22Rv1 (cell line): ENCODE results near the gene GRM8.

Experiments
- H3K27ac ChIP-seq: fragments of 450-650 bp; 2 replicates; pipeline ENCODE4 v1.5.1; 2017
- ZFX ChIP-seq: fragments of 450-650 bp; IDR thresholded peaks from 2 replicates; pipeline ENCODE4 v1.6.1; 2017; ENCODE audit warnings: antibody characterized with exemption, borderline replicate concordance
- TF ChIP-seq, protein P1 (sequence below): fragments of 450-650 bp; IDR thresholded peaks from 2 replicates; pipeline ENCODE4 v1.5.1; 2017; ENCODE audit warnings: mild to moderate bottlenecking

The GRM8 gene

DNA sequence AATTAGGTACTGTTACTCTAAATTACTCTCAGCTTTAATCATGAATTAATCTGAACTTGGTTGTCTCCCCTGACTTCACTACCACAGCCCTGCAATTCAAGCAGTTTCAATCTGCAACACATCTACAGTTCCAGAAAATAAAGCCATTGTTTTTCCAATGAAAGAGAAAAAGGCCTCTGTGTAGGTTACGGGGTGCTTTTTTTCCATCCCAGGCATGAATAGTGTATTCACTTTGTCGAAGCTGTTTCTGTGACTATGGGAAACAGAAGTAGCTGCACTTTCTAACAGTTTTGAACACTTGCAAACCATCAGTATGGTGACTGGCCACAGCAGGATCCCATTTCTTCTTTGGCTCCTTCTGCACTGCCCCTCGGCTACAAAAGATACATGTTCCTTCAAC is 460.2 kb downstream of the GRM8 start:
- no peak for TF ChIP-seq ZFX
- TF ChIP-seq, protein P1, sequence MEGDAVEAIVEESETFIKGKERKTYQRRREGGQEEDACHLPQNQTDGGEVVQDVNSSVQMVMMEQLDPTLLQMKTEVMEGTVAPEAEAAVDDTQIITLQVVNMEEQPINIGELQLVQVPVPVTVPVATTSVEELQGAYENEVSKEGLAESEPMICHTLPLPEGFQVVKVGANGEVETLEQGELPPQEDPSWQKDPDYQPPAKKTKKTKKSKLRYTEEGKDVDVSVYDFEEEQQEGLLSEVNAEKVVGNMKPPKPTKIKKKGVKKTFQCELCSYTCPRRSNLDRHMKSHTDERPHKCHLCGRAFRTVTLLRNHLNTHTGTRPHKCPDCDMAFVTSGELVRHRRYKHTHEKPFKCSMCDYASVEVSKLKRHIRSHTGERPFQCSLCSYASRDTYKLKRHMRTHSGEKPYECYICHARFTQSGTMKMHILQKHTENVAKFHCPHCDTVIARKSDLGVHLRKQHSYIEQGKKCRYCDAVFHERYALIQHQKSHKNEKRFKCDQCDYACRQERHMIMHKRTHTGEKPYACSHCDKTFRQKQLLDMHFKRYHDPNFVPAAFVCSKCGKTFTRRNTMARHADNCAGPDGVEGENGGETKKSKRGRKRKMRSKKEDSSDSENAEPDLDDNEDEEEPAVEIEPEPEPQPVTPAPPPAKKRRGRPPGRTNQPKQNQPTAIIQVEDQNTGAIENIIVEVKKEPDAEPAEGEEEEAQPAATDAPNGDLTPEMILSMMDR: no peak
- no peak overlapping the region for H3K27ac ChIP-seq

DNA sequence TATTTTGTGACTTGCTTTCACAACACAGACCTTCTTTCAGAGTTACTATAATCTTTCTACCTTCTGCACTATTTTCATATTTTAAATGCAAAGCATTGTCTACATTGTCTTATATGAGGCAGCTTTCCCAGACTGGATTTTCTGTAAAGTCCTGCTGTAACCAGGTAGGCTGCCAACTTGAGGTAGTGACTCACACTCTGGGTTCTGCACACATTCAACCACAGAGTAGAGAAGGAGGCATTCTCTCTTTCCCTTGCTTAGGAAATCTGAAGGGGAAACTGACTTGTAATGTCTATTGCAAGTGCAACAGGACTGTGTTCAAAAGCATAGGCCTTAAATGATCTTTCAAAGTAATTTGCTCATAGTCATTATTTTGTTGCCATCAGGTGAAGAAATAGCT is 461.4 kb downstream of the GRM8 start:
- no peak for TF ChIP-seq ZFX
- TF ChIP-seq, protein P1: no peak
- no peak overlapping the region for H3K27ac ChIP-seq

DNA sequence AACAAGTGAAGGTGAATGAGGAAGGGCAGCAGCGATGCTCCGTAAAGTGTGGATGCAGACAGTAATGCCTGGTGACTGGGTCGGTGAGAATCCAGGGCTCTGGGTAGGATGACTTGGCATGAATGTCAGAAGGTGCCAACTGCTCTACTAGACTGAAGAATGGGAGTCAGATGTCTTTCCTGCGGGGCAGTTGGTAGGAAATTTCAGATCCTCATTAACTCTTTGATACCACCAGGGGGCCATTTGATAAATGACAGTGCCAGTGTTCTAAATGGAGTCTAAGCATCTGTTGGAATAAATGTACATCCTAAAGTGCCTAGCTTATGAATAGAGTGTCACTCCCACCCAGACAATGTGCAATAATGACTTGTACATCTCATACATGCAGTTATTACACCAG is 462.0 kb downstream of the GRM8 start:
- TF ChIP-seq ZFX: no peak
- TF ChIP-seq, protein P1: peak; percentile 49
- H3K27ac ChIP-seq: no peak overlapping the region

DNA sequence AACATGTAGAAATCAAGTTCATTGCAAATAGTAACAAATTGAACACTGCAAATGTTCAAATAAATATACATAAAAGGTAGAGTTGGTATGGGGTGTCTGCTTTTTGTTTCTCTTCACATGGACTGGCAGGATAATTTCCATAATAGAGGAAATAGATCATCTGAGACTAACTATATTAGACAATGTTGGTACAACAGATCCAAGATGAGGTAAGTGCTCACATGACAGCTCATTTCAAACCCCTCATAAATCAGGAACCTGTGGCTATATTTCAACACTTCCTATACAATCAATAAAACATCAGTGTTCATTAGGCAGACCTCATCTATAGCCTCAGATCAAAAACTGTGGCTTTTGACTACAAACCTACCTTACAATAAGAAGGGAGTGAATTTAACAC is 469.1 kb downstream of the GRM8 start:
- H3K27ac ChIP-seq: no peak overlapping the region
- TF ChIP-seq, protein P1: no peak
- TF ChIP-seq ZFX: no peak

DNA sequence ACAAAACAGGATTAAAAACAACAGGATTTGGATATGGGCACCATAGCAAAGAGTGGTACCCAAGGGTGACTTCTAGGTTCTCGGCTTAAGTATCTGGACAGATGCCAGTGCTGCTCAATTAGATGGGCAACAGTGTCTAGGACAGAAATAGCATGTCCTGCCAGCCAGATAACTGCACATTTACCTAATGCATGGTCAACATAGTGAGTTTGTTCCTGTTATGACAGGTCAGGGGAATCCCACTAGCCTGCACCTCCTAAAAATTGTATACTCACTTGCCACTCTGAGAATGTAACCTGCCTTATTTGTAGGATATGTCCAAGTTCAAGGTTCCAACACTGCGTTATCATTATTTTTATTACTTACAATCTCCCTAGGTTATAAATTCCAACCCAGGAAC is 471.7 kb downstream of the GRM8 start:
- no peak for TF ChIP-seq ZFX
- TF ChIP-seq, protein P1: no peak
- H3K27ac ChIP-seq: no peak overlapping the region

DNA sequence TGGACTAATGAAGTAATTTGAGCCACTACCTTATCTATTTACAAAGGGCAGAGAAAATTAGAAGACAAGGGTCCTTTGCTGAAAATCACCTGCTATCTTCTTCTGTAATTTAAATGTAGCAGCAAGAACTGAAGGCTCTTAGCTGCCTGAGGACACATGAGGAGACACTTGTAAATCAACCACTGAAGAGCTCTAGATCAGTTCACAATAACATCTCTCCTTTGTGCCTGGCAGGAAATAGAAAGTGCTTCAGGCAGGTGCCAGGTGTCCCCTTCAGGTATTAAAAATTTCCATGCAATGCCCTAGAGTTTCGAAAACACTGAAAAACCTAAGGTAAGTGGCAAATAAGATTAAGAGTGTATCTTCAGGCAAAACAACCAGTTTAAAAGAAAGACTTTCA is 474.6 kb downstream of the GRM8 start:
- H3K27ac ChIP-seq: no peak overlapping the region
- TF ChIP-seq ZFX: no peak
- TF ChIP-seq, protein P1: no peak

DNA sequence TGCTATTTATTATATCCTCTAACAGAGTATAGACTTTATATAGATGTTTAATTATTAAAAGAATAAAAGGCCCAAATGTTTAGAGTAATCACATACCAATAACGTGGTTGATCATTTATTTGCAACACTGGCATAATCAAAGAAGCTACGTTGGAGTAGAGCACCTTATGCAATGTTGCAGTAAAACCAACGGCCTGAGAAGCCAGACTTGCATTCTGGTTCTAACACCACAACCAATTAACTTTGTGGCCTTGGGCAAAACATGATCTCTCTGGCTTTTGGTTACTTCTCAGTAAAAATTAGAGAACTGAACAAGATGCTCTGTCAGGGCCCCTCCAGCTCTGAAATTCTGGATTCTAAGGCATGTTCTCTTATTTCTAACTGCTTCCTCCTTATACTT is 476.2 kb downstream of the GRM8 start:
- TF ChIP-seq, protein P1: no peak
- TF ChIP-seq ZFX: no peak
- no peak overlapping the region for H3K27ac ChIP-seq
